ENCODE data around the gene ALLC. TPM values are rescaled to one million over a fixed set of nuclear protein-coding genes. Genes with fewer than 3 reads are reported as not detected.

ALLC gene
- total and polyA plus RNA-seq, 10 of the 15 experiments (the other 5 are each of a cell fraction or from before 2014, with no cell fraction given) = 0.05 TPM; not detected in 9

DNA sequence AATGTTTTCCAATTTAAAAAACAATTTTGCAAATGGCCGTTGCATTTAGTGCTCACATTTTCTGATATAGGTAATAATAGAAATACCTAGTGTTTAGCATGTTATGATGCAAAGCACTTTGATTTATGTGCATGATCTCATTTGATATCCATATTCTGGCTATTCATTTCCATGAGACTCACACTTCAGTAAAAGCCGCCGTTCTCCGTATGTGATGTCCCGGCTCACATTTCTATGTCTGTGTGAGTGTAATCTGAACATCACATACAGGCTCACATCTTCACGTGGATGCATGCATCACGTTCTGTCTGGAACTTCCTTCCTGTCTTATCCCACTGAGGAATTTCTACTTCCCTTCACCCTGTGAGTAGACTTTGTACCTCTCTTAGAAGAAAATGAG is 91.2 kb downstream of the ALLC start:
- ChIA-PET CTCF (interaction anchor here (1.9 kb wide), 1 partner anchor 21 kb away, joined by 4 read pairs; no protein-coding TSS in a partner anchor), RAD21 (ENCODE audit: unreplicated experiment) (no interaction called here), POLR2A (no interaction called here), SMC1A (ENCODE audit: uncharacterized antibody, unreplicated experiment) (no interaction called here)
- ATAC-seq (no peak), FAIRE-seq (no peak), DNase-seq (ENCODE audit: low read depth, low spot score) (no peak)
- Histone ChIP-seq H3K9ac (ENCODE audit: control insufficient read depth, insufficient read depth, low read length) (no peak overlapping the region), H3K79me2 (ENCODE audit: control insufficient read depth, insufficient read depth, low read length) (no peaks in the 10 kb centered on the region), H3K27ac (ENCODE audit: control insufficient read depth, insufficient read depth) (no peak overlapping the region), H2AFZ (ENCODE audit: control insufficient read depth, low read depth, low read length) (no peak overlapping the region), H3K9me3 (replicated peaks; ENCODE audit: control insufficient read depth, insufficient read depth, low read length) (no peaks in the 10 kb centered on the region), H3K4me2 (ENCODE audit: control insufficient read depth, insufficient read depth) (no peak overlapping the region), H4K20me1 (ENCODE audit: control insufficient read depth, insufficient read depth) (no peaks in the 10 kb centered on the region), H3K4me1 (ENCODE audit: control insufficient read depth, insufficient read depth, low read length) (no peaks in the 10 kb centered on the region), H3K27me3 (replicated peaks in 1 of 2; ENCODE audit: control insufficient read depth in 2 of 2, insufficient read depth in 2 of 2, low read length in 1 of 2) (peaks cover 0 to 2% of the 10 kb centered on the region in 2 experiments; a peak in 2 of 4 replicates), H3K4me3 (no peak overlapping the region), H3K36me3 (ENCODE audit: control insufficient read depth in 2 of 2, insufficient read depth in 2 of 2, low read length in 1 of 2) (no peaks in the 10 kb centered on the region)
- in situ Hi-C loops (cut with MboI) = no loop called here
- intact Hi-C loops (cut with micrococcal nuclease; ENCODE audit: unreplicated experiment) = no loop called here
- BruUV-seq (replicated peaks) = no TSS peak
- 60% methylated on average over 7 of the region's 7 CpGs for WGBS (ENCODE audit: insufficient coverage, insufficient replicate concordance, low lambda C conversion rate, missing lambda C conversion rate)
- TF ChIP-seq FOXM1 (IDR thresholded peaks at IDR 0.05; ENCODE audit: low read depth, low read length) = no peak

DNA sequence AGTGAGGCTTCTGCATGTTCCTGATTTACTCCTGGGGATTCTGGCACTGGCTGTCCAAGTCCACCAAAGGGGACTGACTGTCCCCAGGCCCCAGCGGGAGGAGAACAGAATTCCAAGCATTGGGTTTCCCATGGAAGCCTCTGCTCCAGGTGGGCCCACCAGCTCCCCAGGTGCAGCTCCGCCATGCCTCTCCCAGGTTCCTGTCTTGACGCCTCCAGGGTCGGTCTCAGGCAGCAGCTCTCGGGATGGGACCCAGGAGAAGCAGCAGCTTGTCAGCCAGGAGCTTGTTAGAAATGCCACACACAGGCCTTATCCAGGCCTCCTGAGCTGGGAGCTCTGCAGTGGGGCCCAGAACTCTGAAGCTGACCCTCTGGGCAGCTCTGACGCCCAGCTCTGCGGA is 93.3 kb downstream of the ALLC start:
- ChIA-PET RAD21 (ENCODE audit: unreplicated experiment) (no interaction called here), SMC1A (ENCODE audit: uncharacterized antibody, unreplicated experiment) (no interaction called here), CTCF (no interaction called here), POLR2A (no interaction called here)
- Histone ChIP-seq H3K4me1 (ENCODE audit: control insufficient read depth, insufficient read depth, low read length) (no peaks in the 10 kb centered on the region), H3K9me3 (replicated peaks; ENCODE audit: control insufficient read depth, insufficient read depth, low read length) (no peaks in the 10 kb centered on the region), H3K27ac (ENCODE audit: control insufficient read depth, insufficient read depth) (no peak overlapping the region), H3K4me2 (ENCODE audit: control insufficient read depth, insufficient read depth) (no peak overlapping the region), H3K27me3 (replicated peaks in 1 of 2; ENCODE audit: control insufficient read depth in 2 of 2, insufficient read depth in 2 of 2, low read length in 1 of 2) (no peaks in the 10 kb centered on the region; a peak in 2 of 4 replicates), H4K20me1 (ENCODE audit: control insufficient read depth, insufficient read depth) (no peaks in the 10 kb centered on the region), H3K4me3 (no peak overlapping the region), H3K9ac (ENCODE audit: control insufficient read depth, insufficient read depth, low read length) (no peak overlapping the region), H3K79me2 (ENCODE audit: control insufficient read depth, insufficient read depth, low read length) (no peaks in the 10 kb centered on the region), H3K36me3 (ENCODE audit: control insufficient read depth in 2 of 2, insufficient read depth in 2 of 2, low read length in 1 of 2) (no peaks in the 10 kb centered on the region), H2AFZ (ENCODE audit: control insufficient read depth, low read depth, low read length) (no peak overlapping the region)
- TF ChIP-seq MYC (IDR thresholded peaks at IDR 0.05; ENCODE audit: insufficient read depth, insufficient read length, insufficient replicate concordance, low read length, severe bottlenecking) = no peak
- no peak for TF ChIP-seq SP1 (IDR thresholded peaks at IDR 0.05; ENCODE audit: low read depth, low read length)
- WGBS (ENCODE audit: insufficient coverage, insufficient replicate concordance, low lambda C conversion rate, missing lambda C conversion rate) = 44% methylated on average over 7 of the region's 7 CpGs
- DNase-seq (ENCODE audit: low read depth, low spot score) = no peak
- FAIRE-seq = no peak
- ATAC-seq = no peak
- no TSS peak for BruUV-seq (replicated peaks)
- intact Hi-C loops (cut with micrococcal nuclease; ENCODE audit: unreplicated experiment) (no loop called here), in situ Hi-C loops (cut with MboI) (no loop called here)

Data from GM12878 (cell line).